ENCODE results near the gene CABLES2.

The CABLES2 gene

GRCh38 chr20:62357681-62358080 lies 49.4 kb downstream of the CABLES2 start:
- DNase-seq = no peak

DNA sequence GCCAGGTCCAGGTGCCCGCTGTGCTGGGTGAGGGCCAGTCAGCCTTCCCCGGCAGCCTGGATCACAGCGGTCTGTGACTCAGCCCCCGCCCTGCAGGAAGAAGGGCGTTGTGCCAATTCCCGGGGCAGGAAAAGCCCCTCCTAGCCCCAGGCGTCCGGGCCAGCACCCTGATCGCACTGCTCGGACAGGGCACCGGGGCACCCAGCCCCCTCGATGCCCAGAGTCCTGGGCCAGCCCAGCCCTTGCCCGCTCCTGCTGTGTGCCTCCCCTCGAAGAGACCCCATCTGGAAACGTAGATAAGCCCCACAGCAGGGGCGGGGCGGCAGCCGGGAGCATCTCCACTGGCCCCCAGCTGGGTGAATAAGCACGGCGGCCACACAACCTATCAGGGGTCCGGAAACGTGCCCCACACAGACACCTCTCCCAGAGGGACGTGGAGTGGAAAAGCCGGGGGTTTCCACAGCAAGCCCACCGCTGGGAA lies 49.9 kb downstream of the CABLES2 start:
- DNase-seq = no peak

DNA sequence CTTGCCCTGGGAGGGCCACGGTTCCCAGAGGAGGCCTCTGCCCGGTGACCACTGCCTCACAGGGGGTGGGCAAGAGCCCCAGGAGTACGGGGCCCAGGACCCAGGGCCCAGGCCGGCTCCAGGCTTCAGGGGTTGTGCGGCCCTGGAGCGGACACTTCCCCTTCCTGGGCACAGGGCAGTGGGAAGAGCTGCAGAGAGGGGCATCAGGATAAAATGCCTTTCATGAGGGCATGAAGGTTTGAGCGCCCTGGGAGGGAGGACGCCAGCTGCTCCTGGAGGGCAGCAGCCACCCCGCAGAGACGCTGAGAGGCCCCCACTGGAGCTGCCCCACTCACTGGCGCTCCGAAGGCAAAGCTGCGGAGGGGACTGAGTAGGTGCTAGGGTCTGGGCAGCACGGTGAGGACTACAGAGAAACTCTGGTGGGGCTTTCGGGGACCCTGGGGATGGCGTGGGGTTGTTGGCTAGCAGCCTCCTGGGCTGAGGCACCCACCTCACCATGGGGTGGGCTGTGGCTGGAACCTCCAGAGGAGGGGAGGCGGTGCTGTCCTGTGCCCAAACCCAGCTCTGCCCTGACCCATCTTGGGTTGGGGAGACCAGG lies 50.4 kb downstream of the CABLES2 start:
- no peak for DNase-seq

DNA sequence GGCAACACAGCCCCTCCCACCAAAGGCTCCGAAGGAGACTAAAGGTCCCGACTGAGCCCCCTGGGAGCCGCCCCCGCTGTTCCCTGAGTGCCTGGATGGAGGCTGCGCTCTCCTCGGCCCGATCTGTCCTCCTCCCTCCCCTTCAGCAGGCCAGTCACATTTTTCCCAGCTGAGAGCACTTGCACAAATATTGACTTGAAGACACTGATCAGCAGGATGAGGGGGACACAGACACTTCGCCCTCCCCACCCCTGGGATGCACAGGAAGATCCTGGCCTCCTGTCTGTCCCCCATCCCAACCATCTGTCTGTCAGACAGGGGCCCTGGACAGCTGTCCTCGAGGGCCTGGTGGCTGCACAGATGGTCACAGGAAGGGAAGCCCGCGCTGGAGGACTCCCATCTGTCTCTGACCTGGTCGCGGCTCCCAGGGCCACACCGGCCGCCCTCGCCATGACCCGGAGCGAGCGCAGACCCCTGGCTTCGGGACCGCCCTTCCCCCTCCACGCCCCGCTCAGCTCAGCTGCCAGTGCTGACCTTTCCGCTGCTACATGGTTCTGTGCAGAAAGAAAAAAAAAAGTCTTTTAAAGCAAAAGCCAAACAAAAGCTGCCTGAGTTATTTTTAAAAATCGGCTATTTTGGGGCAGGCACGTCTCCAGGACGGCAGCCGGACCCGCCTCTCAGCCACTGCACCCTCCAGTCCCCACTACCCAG lies 51.1 kb downstream of the CABLES2 start:
- no peak for DNase-seq

DNA sequence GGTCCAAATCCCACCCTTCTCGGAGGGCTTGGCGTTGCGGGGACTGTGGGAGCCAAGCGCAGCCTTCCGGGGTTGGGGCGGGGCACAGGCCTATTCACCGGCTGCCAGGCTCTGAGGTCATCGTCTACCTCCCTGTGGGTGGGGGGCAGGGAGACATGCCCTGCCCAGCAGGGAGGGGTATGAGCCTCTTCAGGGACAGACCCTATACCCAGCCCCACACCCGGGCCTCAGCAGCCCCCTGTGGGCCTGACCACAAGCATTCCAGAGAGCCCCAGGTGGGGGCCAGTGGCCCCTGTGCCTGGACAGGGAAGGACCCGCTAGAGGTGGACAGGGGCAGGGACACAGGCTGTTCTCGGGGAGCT lies 51.6 kb downstream of the CABLES2 start:
- DNase-seq = no peak

GRCh38 chr20:62354811-62355341 lies 52.2 kb downstream of the CABLES2 start:
- DNase-seq = no peak

DNA sequence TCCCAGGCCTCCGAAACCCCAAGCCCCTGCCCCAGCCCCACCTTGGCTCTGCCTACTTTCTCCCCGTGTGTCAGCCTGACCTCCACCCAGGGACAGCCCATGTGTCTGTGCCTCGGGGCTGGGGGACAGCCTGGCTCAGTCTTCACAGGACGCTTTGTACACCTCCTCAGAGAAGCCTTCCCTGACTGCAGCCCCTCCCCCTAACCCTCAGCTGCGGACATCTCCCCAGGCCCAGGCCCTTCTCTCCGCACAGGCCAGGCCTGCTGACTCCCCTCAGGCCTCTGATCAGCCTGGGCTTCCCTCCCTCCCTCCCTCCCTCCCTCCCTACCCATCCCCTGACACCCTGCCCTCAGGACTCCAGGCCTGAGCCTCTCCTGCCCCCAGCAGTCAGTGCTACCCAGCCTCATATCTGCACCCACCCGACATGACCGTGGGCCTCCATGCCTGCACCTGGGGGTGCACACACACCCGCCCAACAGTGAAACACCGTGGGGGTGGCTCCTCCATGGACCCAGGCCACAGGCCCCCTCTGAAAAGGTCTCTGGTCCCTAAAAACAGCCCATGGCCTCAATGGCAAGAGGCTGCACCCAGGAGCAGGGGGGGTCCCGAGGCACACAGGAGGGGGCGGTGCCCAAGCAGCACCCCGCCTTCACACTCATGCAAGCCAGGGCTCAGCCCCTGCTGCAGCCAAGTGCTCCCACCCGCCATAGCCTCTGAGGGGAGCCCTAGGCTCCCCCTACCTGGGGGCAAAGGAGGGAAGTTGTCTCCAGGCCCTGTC lies 52.9 kb downstream of the CABLES2 start:
- no peak for DNase-seq

GRCh38 chr20:62353289-62354030 lies 53.6 kb downstream of the CABLES2 start:
- DNase-seq = no peak

DNA sequence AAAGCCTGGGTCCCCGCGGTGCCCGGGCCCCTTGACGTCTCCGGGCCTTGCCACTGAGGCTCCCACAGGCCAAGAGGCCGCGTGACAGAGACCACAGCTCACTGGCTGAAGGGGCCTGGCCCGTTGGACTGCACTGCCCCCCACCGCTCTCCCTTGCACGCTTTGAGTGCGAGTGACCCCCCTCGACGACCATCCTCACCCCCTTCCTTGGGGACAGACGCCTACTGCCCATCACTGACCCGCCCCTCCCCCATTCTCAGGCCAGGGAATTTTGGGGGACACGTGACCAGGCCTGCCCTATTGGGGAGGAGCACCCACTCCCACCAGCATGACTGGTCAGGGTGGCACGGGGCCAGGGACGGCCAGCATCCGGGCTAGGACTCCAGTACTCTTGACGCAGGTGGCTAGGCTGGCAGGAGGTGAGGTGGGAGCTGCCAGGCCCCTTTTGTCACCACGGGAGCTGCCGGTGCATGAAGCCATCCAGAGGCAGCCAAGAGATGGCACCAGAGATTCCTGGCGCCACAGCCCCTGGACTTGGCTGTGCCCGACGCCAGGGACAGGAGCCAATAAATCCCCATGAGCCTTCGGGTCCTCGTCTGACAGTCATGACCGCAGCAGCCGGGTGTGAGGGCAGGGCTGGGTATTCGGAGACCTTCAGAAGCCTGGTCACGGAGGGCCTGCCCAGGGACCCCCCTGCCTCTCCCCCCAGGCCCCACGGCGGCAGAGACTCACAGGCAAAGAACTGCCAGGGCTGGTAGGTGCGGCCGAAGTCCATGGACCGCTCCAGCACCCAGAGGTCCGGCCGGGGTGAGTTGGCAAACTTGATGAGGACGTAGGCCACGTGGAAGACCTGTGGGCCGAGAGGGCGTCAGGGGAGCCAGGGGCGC lies 54.4 kb downstream of the CABLES2 start:
- no peak for DNase-seq

- DNase-seq = no peak
Observed at GRCh38 chr20:62351469-62352401, 55.4 kb downstream of the CABLES2 start.

DNA sequence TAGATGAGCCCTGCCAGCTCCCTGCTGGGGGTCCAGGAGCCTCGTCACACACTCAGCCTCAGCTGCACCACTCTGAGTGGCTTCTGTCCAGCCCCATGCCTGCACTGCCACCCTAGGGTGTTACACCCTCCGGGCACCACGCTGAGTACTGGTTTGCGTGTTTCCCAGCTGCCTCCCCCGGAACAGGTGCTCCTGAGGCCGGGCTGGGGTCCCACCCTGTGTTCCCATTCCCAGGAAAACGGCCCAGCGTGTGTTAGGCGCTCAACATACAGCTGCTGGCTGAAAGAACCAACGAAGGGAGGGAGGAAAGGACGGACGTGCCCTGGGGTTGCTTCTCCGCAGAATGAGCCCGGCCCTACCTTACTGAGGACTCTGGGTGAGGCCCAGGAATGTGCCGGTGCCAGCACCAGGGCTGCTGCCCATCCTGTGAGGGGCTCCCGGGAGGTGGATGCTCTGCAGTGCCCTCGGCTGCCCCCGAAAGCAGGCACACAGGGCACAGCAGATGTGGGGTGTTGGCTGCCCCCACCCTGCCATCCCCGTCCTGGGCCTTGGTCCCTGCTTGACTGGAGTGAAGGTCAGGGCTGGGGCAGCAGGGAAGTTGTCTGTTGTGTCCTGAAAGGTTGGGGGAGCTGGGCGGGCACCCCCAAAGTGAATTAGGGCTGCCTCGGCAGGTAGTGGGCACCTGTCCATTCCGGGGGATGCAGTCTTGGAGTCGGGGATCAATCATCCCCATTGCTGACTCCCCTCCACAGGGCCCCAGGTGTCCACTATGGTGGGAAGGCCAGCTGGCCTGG lies 56.3 kb downstream of the CABLES2 start:
- DNase-seq = no peak

GRCh38 chr20:62350098-62350628 lies 56.9 kb downstream of the CABLES2 start:
- no peak for DNase-seq

- no peak for DNase-seq
Observed at GRCh38 chr20:62349556-62350097, 57.5 kb downstream of the CABLES2 start.

DNA sequence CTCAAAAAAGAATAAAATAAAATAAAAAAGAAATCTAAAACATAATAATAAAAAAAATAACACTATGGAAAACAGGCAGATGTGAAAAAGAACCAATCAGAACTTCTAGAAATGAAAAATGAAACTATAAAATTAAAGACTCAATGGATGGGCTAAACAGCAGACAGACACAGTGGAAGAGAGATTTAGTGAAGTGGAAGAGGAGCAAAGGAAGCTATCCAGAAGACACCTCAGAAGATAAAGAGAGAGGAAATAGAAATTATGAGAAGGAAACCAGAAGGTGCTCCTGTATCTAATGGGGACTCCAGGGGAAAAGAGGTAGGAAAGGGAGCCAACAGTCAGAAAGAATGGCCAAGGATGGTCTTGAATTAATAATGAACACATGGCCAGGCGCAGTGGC lies 58.5 kb downstream of the CABLES2 start:
- DNase-seq = no peak

DNA sequence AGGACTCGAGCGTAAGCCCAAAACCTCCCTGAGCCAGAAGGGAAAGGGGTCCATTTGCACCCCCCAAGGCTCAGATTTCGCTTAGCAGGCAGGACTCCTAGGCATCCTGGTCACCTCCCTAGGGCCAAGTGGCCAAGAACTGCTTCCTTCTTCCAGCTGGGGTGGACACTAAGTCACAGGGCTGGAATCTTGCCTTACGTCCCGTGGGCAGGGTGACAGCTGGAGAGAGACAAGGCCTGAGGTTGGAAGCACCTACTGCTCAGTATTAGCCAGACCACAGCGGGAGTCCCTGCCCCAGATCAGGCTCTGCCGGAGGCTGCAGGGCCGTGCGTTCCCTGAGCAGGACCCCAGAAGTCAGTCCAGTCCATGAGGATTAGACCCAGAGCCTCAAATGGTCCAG lies 59.6 kb downstream of the CABLES2 start:
- no peak for DNase-seq

DNA sequence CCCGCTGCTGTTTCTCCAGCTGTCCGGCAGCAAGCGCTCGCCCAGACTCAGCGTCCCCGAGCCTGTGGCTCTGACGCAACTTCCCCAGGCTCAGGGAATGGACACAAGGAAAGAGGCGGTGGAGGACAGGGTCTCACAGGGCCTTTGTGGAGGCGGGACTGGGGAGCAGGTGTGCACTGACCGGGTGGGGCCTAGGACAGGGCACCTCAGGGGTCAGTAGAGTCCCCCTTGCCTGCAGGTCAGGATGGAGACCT lies 60.0 kb downstream of the CABLES2 start:
- no peak for DNase-seq

DNA sequence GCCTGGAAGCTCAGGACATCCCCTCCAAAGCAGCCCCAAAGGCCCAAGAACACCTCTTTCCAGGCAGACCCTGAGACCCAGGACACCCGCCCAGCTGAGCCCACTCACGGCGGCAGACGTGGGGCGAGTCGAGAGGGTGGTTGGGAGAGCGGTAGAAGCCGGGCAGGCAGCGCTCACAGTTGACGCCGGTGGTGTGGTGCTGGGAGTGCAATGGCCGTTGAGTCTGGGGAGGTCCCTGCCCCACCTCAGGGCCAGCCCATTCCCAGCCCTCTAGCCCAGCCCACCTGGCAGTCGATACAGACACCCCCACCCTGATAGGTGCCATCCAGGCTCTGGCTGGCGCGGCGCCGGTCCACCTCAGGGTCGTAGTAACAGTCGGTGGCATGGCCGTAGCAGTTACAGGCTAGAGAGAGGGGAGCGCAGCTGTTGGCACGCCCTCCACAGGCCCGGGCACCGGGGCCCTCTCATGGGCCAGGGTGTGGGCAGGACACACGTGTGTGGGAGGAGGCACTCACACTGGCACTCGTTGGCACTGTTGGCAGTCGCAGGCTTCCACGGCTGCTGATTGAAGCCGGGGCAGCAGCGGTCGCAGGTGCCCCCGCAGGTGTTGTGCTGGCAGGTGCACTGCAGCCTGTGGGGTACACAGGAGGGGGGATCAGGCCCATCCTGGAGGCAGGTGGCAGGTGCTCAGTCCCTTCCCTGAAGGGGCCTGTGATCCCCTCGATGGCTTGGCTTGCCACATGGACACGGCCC lies 60.5 kb downstream of the CABLES2 start:
- DNase-seq = no peak

DNA sequence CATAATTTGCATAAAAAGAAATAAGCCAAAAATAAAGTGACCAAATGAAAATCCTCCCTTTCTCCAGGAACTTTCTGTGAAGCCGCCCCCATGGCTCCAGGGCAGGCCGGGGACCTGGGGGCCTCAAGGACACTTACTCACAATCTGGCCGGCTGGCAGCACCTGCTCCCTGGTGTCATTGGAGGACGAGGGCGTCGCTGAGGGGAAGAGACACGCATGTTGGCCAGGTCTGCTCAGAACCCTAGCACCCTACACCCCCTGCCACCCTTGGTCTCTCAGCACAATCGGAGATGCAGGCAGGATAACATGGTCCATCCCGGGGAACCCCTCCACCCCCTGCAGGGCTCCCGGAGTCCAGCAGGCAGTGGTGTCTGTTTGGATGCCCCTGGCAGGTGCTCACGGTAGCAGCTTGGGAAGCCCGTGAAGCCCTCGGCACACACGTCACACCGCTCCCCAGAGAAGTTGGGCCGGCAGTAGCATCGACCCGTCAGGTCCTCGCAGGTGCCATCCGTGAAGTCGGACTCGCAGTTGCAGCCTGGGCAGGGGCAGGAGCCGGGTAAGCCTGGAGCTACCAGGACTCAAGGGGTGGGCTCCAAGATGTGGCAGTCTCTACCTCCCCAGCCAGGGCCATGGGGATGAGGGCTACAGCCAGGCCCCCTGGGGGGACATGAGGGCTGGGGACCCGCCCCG lies 61.3 kb downstream of the CABLES2 start:
- no peak for DNase-seq
